Activated CD8-positive, alpha-beta T cell treated with anti-CD3 and anti-CD28 coated beads for 36 hours (primary cell): ENCODE data around the gene CHSY1. TPM values are rescaled to one million over a fixed set of nuclear protein-coding genes. Genes with fewer than 3 reads are reported as not detected.

Experiments
- ATAC-seq: fragments of 200-7000 bp; cut with Tn5 transposase; one replicate; pipeline ENCODE4 v1.10.0; 2021; ENCODE audit warnings: mild to moderate bottlenecking, moderate library complexity
- CTCF ChIA-PET: fragments of 350-600 bp; sonication (Branson Sonifier 250); formaldehyde crosslinking; loops from one replicate; lab custom pipeline; 2021; ENCODE audit warnings: antibody characterized with exemption; lab: Charles Lee
- POLR2A ChIA-PET: fragments of 350-600 bp; sonication (Branson Sonifier 250); formaldehyde crosslinking; loops from one replicate; lab custom pipeline; 2021; ENCODE audit warnings: antibody characterized with exemption; lab: Charles Lee
- DNase-seq: peaks from one replicate; pipeline ENCODE4 v3.0.0-alpha.2; 2020
- H3K27ac Mint-ChIP-seq: one replicate; pipeline ENCODE4 v1.8.0; 2021; ENCODE audit warnings: mild to moderate bottlenecking, mixed read lengths
- H3K27me3 Mint-ChIP-seq: one replicate; pipeline ENCODE4 v1.8.0; 2021; ENCODE audit warnings: mixed read lengths
- H3K36me3 Mint-ChIP-seq: one replicate; pipeline ENCODE4 v1.8.0; 2021; ENCODE audit warnings: low read depth, mixed read lengths
- H3K4me1 Mint-ChIP-seq: one replicate; pipeline ENCODE4 v1.8.0; 2021; ENCODE audit warnings: low read depth, mixed read lengths
- H3K4me3 Mint-ChIP-seq: one replicate; pipeline ENCODE4 v1.8.0; 2021; ENCODE audit warnings: mild to moderate bottlenecking, moderate library complexity, mixed read lengths
- H3K9me3 Mint-ChIP-seq: one replicate; pipeline ENCODE4 v1.8.0; 2021; ENCODE audit warnings: mixed read lengths
- intact Hi-C: fragments of 100-400 bp; cut with micrococcal nuclease; formaldehyde crosslinking; loops from one replicate; pipeline ENCODE4 v1.10.0; 2022
- total RNA-seq, 2 experiments: library from RNA; stranded (reverse); gene quantifications; one replicate each; pipeline ENCODE4 v1.2.3, GENCODE V29; 2021
- TF ChIP-seq, protein P1 (sequence below): fragments of 200-600 bp; IDR thresholded peaks from one replicate; pipeline ENCODE4 v1.8.0; 2022; ENCODE audit warnings: antibody characterized with exemption, mild to moderate bottlenecking

The CHSY1 gene
- total RNA-seq, 2 experiments from 2014 or later, result 57.9 to 58.3 TPM

DNA sequence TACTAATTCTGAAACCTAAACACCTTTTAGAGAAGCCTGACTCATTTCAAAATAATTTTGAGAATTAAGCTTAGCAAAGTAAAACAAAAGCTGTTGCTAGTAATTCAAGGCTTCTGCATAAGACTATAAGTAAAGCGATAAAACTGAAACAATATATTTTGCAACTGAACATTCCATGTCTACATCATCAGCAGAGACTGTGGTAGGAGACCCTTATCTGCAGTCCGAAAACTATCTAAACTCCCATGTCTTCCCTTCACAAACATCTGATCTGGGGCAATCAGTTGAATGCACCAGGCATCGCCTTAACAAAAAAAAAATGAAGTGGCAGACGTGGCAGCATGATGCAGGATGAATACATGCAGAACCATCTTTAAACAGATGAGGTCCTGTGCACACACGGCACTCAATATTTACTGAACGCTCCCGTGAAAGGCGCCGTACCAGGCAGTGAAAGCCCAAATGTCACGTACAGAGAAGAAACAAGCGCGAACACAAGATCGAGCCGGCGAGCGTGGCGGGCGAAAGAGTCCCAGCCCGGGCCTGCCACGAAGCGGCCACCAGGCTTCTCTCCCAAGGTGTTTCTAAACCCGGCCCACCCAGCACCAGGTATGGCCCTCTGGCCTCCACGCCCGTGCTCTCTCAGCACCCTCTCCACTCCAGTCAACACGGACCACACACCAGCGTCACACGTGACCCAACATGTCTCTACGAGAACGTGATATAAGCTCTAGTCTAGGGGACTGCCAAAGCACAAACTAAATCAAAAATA lies 63.0 kb downstream of the CHSY1 start:
- CTCF ChIA-PET, result interaction anchor here (1.0 kb wide), 2 partner anchors 16 to 69 kb away, joined by 4 to 5 read pairs; no protein-coding TSS in a partner anchor
- TF ChIP-seq, protein P1, sequence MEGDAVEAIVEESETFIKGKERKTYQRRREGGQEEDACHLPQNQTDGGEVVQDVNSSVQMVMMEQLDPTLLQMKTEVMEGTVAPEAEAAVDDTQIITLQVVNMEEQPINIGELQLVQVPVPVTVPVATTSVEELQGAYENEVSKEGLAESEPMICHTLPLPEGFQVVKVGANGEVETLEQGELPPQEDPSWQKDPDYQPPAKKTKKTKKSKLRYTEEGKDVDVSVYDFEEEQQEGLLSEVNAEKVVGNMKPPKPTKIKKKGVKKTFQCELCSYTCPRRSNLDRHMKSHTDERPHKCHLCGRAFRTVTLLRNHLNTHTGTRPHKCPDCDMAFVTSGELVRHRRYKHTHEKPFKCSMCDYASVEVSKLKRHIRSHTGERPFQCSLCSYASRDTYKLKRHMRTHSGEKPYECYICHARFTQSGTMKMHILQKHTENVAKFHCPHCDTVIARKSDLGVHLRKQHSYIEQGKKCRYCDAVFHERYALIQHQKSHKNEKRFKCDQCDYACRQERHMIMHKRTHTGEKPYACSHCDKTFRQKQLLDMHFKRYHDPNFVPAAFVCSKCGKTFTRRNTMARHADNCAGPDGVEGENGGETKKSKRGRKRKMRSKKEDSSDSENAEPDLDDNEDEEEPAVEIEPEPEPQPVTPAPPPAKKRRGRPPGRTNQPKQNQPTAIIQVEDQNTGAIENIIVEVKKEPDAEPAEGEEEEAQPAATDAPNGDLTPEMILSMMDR, result no peak
- Mint-ChIP-seq H3K4me3 (peak overlapping the region; percentile 18), H3K27ac (peak overlapping the region; percentile 84), H3K27me3 (no peaks in the 10 kb centered on the region), H3K9me3 (no peaks in the 10 kb centered on the region), H3K36me3 (peaks cover 46% of the 10 kb centered on the region), H3K4me1 (peaks cover 90% of the 10 kb centered on the region)
- DNase-seq (no peak), ATAC-seq (peak; percentile 70)
- intact Hi-C loops, result loop anchor here (2.0 to 5.0 kb wide), 2 partner anchors 18 to 62 kb away; no protein-coding TSS in a partner anchor
- POLR2A ChIA-PET, result interaction anchor here (1.0 to 2.0 kb wide), 5 partner anchors 10 to 62 kb away, joined by 3 to 8 read pairs (median 5); partner anchors contain the start of gene CHSY1

DNA sequence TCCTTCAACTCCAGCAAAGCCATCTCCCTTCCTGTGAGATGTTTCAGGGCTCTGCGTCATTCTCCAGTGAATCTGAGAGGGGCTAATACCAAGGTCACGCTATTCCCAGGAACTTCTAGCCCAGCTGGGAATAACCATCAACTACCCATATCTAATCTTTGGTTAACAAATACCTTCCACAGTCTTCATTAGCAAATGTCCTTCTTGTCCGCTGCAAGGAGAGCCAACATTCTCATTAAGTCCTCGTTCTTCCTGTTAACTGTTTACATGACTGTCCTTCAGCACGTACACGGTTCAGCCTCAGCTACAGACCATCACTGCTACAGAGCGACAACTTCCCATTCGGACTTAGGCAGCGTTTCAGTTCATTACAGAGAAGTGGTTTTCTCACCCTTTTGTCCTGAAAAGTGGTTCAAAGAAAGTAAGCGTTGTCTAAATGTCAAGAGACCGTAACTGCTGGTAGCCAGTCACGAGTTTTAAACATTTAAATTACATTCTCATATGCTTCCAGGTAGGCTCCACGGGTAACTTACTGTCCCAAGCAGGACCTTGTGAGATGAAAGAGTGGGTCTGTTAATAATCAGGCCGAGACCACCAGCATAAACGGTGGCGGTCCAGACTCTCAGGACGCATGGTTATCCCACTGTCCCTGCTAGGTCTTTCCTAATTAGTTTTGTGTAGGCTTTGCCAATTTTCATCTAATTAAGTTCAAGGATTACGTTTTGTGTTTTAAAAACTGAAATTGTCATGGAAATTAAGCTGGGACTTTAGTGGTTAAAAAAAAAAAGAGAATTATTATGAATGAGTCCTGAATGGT lies 63.8 kb downstream of the CHSY1 start:
- TF ChIP-seq, protein P1, result no peak
- intact Hi-C loops, result loop anchor here (2.0 to 5.0 kb wide), 2 partner anchors 19 to 61 kb away; no protein-coding TSS in a partner anchor
- H3K9me3 Mint-ChIP-seq, result no peaks in the 10 kb centered on the region
- H3K27me3 Mint-ChIP-seq, result no peaks in the 10 kb centered on the region
- peak overlapping the region; percentile 84 for H3K27ac Mint-ChIP-seq
- H3K4me3 Mint-ChIP-seq, result peak overlapping the region; percentile 31
- DNase-seq (no peak), ATAC-seq (peak; percentile 9)
- H3K36me3 Mint-ChIP-seq, result peaks cover 49% of the 10 kb centered on the region
- POLR2A ChIA-PET, result interaction anchor here (1.0 to 2.0 kb wide), 4 partner anchors 17 to 63 kb away, joined by 3 to 8 read pairs (median 5); partner anchors contain the start of gene CHSY1
- H3K4me1 Mint-ChIP-seq, result peaks cover 90% of the 10 kb centered on the region
- CTCF ChIA-PET, result interaction anchor here (1.0 kb wide), 2 partner anchors 17 to 70 kb away, joined by 4 to 5 read pairs; no protein-coding TSS in a partner anchor

DNA sequence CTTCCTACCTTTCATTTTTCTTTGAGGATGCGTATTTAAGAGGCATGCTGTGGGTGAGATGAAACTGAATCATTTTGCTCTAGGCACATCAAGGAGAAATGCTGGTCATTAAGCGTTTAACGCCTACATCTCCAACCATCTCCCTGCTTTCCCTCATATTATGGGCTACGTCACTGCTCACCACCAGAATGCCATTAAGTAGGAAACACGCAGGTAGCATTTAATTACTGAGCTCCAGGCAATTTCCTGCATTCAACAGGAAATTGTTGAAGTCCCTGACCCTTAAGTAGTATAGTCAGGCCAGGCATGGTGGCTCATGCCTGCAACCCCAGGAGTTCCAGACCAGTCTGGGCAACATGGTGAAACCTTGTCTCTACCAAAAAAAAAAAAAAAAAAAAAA lies 66.1 kb downstream of the CHSY1 start:
- intact Hi-C loops, result loop anchor here (5.0 kb wide), 1 partner anchor 58 kb away; no protein-coding TSS in a partner anchor
- TF ChIP-seq, protein P1, result no peak
- Mint-ChIP-seq H3K4me3 (no peak overlapping the region), H3K4me1 (peaks cover 90% of the 10 kb centered on the region), H3K36me3 (peaks cover 67% of the 10 kb centered on the region), H3K27me3 (no peaks in the 10 kb centered on the region), H3K9me3 (no peaks in the 10 kb centered on the region), H3K27ac (no peak overlapping the region)
- ATAC-seq, result no peak
- no peak for DNase-seq
- ChIA-PET CTCF (interaction anchor here (0.8 to 1.2 kb wide), 3 partner anchors 9 to 97 kb away, joined by 3 read pairs; no protein-coding TSS in a partner anchor), POLR2A (interaction anchor here (1.3 kb wide), 1 partner anchor 18 kb away, joined by 3 read pairs; no protein-coding TSS in a partner anchor)

DNA sequence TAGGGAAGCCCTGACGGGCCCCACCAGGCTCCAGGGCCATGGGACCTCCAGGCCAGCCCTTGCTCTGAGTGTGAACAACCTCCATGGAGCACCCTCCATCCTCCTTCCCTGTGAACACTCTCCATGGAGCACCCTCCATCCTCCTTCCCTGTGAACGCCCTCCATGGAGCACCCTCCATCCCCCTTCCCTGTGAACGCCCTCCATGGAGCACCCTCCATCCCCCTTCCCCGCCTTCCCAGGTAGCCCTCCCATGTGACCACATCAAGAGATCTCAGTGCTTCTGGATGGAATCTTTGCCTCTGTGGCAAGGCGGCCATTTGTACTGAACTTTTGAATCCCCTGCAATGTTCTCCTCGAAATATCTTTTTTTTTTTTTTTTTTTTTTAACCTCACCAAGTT lies 66.5 kb downstream of the CHSY1 start:
- ChIA-PET CTCF (interaction anchor here (1.2 kb wide), 1 partner anchor 97 kb away, joined by 3 read pairs; no protein-coding TSS in a partner anchor), POLR2A (interaction anchor here (1.3 kb wide), 1 partner anchor 18 kb away, joined by 3 read pairs; no protein-coding TSS in a partner anchor)
- TF ChIP-seq, protein P1, result no peak
- no peak overlapping the region for H3K27ac Mint-ChIP-seq
- H3K4me3 Mint-ChIP-seq, result no peak overlapping the region
- H3K4me1 Mint-ChIP-seq, result peaks cover 90% of the 10 kb centered on the region
- DNase-seq (no peak), ATAC-seq (no peak)
- intact Hi-C loops, result loop anchor here (5.0 kb wide), 1 partner anchor 58 kb away; no protein-coding TSS in a partner anchor
- peaks cover 67% of the 10 kb centered on the region for H3K36me3 Mint-ChIP-seq
- no peaks in the 10 kb centered on the region for H3K9me3 Mint-ChIP-seq
- H3K27me3 Mint-ChIP-seq, result no peaks in the 10 kb centered on the region
